T-helper 22 cell (primary cell): ENCODE measurements around the gene BABAM2.
A peak's percentile ranks its signal among the peaks of the same experiment; 100 is the strongest.
"Not testable (repeated sequence)": the region's sequence is repeated elsewhere in the genome, so short reads cannot be mapped to it uniquely, and the experiment has no call there.

ENCODE experiments used
- DNase-seq: peaks from one replicate; pipeline ENCODE4 v3.0.0-alpha.2; 2020; ENCODE audit warnings: low read depth

BABAM2 gene

GRCh38 chr2:27890146-27890923 is at the start of gene BABAM2, which contains the start of gene RBKS:
Gene BABAM2, plus strand, starts transcription at chr2:27890729. Its CDS starts 3,828 bp downstream, at chr2:27894557.
Gene RBKS, minus strand, starts transcription at chr2:27890387. Its CDS starts 42 bp downstream, at chr2:27890345.
- peak; percentile 85 for DNase-seq

- no peak for DNase-seq
Observed at GRCh38 chr2:27842894-27843293, 47.6 kb upstream of the BABAM2 start.

DNA sequence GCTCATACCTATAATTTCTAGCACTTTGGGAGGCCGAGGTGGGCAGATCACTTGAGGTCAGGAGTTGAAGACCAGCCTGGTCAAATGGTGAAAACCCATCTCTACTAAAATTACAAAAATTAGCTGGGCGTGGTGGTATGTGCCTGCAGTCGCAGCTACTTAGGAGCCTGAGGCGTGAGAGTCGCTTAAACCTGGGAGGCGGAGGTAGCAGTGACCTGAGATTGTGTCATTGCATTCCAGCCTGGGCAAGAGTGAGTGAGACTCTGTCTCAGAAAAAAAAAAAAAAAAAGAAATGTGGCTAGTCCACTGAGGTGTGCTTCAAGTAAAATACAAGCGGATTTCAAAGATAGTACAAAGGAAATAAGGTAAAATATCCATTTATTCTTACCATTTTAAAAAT is 46.5 kb upstream of the BABAM2 start:
- no peak for DNase-seq

DNA sequence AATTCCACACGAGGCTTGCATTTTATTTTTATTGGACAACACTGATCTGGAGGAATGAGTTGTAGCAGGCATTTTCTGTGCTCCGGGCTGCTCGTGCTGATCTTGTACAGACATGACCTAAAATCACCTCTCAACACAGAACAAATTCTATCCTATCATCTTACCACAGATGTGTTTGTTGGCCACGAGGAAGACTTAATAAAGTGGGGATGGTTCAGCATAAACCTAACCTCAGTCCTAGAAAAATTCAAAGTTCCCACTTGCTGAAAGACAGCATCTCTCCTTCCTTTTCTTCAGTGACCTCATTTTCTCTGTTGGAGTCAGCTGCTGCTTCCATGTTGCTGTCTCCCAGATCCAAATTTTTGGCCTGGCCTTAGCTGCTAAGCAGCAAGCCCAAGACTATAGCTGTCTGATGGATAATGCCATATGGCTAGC is 45.7 kb upstream of the BABAM2 start:
- DNase-seq = no peak

GRCh38 chr2:27847333-27847732 is 43.2 kb upstream of the BABAM2 start:
- no peak for DNase-seq

DNA sequence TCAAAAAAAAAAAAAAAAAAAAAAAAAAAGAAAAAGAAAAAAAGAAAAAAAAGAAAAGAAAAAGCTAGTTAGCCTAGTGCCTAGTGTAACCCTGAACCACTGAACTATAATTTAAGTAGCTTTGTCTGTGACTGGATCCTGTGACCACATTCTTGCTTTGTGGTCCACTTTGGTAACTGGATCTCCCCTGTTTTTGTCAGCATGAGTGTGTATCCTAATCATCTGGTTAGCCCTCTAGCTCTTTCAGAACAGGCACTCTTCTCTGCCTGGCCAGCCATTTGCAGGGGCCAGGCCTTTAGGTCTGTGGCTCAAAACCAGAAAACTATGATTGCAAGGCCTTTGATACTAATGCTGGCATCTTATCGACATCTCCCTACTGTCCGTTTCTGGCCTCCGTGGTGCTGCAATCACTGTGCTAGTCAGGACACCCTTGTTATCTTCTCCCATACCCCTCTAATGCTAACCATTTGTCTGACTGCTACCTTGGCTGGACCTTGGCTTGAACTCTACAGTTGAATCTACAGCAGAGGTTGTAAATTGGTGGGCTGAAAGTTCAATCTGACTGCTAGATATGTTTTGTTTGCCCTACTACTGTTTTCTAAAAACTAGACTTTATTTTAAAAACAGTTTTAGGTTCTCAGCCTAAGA is 40.8 kb upstream of the BABAM2 start:
- no peak for DNase-seq

GRCh38 chr2:27852691-27853090 is 37.8 kb upstream of the BABAM2 start:
- no peak for DNase-seq

GRCh38 chr2:27854229-27854862 is 36.2 kb upstream of the BABAM2 start:
- no peak for DNase-seq

- no peak for DNase-seq
Observed at GRCh38 chr2:27855476-27855875, 35.1 kb upstream of the BABAM2 start.

- no peak for DNase-seq
Observed at GRCh38 chr2:27856386-27856785, 34.1 kb upstream of the BABAM2 start.

- DNase-seq = no peak
Observed at GRCh38 chr2:27856956-27857355, 33.6 kb upstream of the BABAM2 start.

GRCh38 chr2:27857417-27858172 is 32.9 kb upstream of the BABAM2 start:
- no peak for DNase-seq

DNA sequence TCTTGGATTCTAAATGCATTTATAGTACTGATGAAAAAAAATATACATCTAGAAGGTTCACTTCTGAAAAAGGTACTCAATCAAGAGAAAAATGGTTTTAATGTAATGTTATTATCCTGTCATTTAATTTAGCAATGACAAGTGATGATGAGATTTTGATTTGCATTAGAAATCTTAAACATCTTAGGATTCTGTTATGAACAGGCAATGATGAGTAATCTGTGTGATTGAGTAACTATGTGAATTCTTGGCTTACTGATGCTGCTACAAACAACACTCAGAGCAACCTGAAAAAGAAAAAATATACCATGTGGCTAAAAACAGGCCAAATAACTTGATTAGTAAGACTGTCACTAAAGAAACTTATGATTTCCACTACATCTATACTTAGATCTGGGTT is 30.4 kb upstream of the BABAM2 start:
- no peak for DNase-seq

DNA sequence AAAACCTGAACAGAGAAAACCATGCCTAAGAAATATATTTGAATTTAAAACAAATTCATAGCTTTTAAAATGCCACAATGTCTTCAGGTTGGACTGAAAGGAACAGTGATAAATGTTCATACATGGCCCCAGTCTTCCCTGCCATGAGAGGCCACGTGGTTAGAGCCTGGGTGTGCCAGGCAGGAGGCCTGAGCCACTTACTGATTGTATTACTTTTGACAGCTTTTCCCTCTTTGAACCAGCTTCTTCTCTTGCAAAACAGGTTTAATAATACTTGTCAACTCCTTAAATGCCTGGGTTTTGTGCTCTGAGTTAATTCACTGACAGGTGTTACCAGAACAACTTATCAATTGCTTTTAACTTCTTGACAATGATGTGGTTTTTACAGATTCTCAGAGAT is 27.4 kb upstream of the BABAM2 start:
- DNase-seq = no peak

DNA sequence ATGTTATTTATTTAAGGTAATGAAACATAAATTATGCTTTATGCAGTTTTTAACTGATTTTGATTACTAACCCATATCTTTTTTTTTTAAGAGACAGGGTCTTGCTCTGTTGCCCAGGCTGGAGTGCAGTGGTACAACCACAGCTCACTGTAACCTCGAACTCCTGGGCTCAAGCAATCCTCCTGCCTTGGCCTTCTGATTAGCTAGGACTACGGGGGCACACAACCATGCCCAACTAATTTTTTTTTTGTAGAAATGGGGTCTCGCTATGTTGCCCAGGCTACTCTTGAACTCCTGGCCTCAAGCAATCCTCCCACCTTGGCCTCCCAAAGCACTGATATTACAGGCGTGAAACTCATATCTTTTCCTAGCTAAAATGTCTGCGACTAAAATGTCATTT is 26.6 kb upstream of the BABAM2 start:
- not testable (repeated sequence) for DNase-seq

DNA sequence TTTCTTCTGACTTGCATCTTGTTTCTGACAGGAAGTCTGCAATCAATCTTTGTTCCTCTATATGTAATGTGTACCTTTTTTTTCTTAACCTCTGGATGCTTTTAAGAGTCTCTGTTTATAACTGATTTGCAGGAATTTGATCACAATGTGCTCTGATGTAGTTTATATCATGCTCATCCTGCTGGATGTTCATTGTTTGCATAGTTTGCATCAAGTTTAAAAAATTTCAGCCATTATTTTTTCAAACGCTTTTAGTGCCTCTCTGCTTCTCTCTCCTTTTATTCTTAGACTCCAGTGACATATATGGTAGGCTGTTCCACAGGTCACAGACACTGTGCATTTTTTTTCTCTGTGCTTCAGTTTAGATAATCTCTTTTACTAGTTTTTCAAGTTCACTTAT is 24.3 kb upstream of the BABAM2 start:
- no peak for DNase-seq

- no peak for DNase-seq
Observed at GRCh38 chr2:27869763-27870162, 20.8 kb upstream of the BABAM2 start.

- no peak for DNase-seq
Observed at GRCh38 chr2:27870724-27871123, 19.8 kb upstream of the BABAM2 start.

- DNase-seq = no peak
Observed at GRCh38 chr2:27871802-27872201, 18.7 kb upstream of the BABAM2 start.

GRCh38 chr2:27873091-27873490 is 17.4 kb upstream of the BABAM2 start:
- DNase-seq = no peak

DNA sequence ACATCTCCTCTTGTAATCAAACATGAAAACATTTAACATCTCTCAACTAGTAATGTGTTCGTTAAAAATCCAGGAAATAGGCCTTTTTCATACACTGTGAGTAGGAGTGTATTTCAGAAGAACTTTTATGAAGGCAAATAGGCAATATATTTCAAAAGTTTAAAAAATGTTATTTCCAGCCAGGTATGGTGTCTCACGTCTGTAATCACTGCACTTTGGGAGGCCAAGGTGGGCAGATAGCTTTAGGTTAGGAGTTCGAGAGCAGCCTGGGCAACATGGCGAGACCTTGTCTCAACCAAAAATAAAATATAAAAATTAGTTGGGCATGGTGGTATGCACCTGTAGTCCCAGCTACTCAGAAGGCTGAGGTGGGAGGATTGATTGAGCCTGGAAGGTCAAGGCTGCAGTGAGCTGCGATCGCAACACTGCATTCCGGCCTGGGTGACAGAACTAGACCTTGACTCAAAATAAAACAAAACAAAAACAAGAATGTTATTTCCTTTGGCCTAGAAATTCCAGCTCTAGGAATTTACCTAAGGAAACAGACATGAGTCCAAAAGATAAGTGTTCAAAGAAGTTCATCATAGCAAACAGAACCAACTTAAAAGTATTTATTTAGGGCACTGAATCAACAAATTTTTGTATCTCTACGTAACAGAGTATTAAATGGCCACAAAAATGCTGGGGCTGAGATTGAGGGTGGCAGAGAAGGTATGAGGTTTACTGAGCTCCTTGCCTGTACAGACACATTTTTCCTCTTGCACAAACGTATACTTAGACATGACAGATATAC is 15.2 kb upstream of the BABAM2 start:
- no peak for DNase-seq

DNA sequence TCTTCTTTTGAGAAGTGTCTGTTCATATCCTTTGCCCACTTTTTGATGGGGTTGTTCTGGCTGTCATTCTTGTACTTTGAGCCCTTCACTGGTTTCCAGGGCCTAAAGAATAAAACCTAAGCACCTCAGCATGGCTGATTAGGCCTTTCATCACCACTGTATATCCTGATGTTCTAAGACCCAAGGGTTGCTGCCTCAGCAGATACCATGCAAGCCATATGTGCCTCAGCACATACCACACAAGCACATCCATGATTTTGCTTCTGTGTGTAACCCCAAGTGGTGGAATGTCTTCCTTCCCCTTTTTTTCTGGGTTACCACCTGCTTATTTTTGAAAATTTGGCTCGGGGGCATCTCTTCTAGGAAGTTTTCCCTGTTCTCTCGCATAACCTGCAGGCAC is 11.7 kb upstream of the BABAM2 start:
- DNase-seq = no peak
